Mesothelial cell of epicardium (in vitro differentiated cells): Measurements from ENCODE around the gene CADPS2. TPM values are rescaled to one million over a fixed set of nuclear protein-coding genes. Genes with fewer than 3 reads are reported as not detected.

Experiments
- DNase-seq, 2 experiments: peaks; one replicate each; pipeline ENCODE4 v3.0.0; 2021; ENCODE audit warnings: low spot score in 2 of 2; ENCODE audit not compliant: unreplicated experiment in 2 of 2
- H3K27ac Mint-ChIP-seq: 2 replicates; pipeline ENCODE4 v1.8.0; 2021; ENCODE audit warnings: mixed read lengths
- H3K27me3 Mint-ChIP-seq: 2 replicates; pipeline ENCODE4 v1.8.0; 2021; ENCODE audit warnings: low read depth, mixed read lengths
- H3K36me3 Mint-ChIP-seq: 2 replicates; pipeline ENCODE4 v1.8.0; 2021; ENCODE audit warnings: mixed read lengths
- H3K4me1 Mint-ChIP-seq: 2 replicates; pipeline ENCODE4 v1.8.0; 2021; ENCODE audit warnings: mixed read lengths
- H3K4me3 Mint-ChIP-seq: 2 replicates; pipeline ENCODE4 v1.8.0; 2021; ENCODE audit warnings: mild to moderate bottlenecking, moderate library complexity, mixed read lengths
- H3K9me3 Mint-ChIP-seq: 2 replicates; pipeline ENCODE4 v1.8.0; 2021; ENCODE audit warnings: mixed read lengths
- total RNA-seq: library from RNA; stranded (reverse); gene quantifications from 3 replicates; pipeline ENCODE4 v1.2.1, GENCODE V29; 2021
- TF ChIP-seq, protein P1 (sequence below): fragments of 200-600 bp; sonication (generic); IDR thresholded peaks from one replicate; pipeline ENCODE4 v1.5.0; 2021; ENCODE audit warnings: antibody characterized with exemption; ENCODE audit not compliant: unreplicated experiment

The CADPS2 gene
- total RNA-seq, 1 donor from 2014 or later = 2.7 TPM

DNA sequence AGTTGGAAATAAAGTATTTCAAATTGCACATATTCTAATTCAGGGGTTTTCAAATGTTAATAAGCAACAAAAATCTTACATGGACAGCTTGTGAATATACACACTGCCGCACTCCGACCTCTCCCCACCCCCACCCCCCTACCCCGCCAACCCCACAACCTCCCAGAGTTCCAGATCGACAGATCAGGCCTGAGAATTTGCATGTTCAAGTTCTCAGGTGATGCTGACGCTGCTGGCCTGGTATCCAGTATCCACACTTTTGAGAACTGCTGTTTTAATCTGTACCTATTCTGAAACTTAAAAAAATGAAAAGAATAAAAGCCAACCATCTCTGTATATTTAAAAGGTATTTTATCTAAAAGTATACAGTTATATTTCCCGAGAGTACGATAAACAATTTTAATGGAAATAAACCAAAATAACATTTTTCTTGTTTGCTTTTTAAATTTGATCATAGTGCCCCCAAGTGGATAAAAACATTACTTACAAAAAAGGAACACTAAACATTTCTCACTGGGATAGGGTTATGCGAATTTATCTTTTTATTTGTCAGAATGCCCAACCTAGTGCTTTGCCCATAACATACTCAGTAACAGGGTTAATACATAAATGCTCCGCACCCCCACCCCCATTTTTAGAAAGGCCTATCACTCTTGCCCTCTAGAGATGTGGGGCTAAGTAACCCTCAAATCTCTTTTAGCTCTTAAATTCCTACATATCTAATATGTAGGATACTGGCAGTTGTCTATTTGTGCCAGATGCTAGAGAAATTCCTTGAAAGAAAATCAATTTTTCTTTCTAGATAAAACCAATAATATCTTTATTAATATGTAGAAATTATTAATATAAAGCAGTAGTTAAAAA lies 353.6 kb downstream of the CADPS2 start:
- H3K4me1 Mint-ChIP-seq = no peaks in the 10 kb centered on the region
- no peak overlapping the region for H3K27ac Mint-ChIP-seq
- TF ChIP-seq, protein P1, sequence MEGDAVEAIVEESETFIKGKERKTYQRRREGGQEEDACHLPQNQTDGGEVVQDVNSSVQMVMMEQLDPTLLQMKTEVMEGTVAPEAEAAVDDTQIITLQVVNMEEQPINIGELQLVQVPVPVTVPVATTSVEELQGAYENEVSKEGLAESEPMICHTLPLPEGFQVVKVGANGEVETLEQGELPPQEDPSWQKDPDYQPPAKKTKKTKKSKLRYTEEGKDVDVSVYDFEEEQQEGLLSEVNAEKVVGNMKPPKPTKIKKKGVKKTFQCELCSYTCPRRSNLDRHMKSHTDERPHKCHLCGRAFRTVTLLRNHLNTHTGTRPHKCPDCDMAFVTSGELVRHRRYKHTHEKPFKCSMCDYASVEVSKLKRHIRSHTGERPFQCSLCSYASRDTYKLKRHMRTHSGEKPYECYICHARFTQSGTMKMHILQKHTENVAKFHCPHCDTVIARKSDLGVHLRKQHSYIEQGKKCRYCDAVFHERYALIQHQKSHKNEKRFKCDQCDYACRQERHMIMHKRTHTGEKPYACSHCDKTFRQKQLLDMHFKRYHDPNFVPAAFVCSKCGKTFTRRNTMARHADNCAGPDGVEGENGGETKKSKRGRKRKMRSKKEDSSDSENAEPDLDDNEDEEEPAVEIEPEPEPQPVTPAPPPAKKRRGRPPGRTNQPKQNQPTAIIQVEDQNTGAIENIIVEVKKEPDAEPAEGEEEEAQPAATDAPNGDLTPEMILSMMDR = peak; percentile 58
- no peak for DNase-seq
- H3K4me3 Mint-ChIP-seq = no peak overlapping the region
- H3K36me3 Mint-ChIP-seq = no peaks in the 10 kb centered on the region
- no peaks in the 10 kb centered on the region for H3K9me3 Mint-ChIP-seq
- H3K27me3 Mint-ChIP-seq = peaks cover 11% of the 10 kb centered on the region

DNA sequence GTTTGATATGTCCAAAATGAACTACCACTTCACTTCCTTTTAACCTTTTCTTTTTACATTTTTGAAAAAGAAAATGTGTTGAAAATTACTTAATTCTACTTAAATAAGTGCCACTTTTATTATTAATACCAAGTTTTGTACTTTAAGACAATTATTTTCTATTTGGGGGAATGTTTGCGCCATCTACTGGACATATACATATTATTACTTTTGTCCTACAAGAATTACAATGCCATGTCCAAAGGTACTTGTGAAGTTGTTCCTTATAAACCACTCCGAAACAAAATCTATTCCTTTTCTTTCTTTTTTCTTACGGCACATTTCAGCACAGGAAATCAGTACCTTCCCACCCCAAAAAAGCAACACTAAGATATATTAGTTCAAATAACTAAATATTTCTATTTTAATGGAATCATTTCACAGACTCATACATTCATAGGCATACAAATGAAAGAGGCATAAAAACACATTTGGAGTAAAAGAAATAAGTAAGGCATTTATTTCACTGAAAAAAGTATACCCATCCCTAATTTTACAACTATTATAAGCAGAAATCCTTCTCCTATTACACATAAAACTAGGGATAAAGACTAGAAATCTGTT lies 357.3 kb downstream of the CADPS2 start:
- Mint-ChIP-seq H3K36me3 (no peaks in the 10 kb centered on the region), H3K4me1 (no peaks in the 10 kb centered on the region), H3K27me3 (peaks cover 14% of the 10 kb centered on the region), H3K4me3 (no peak overlapping the region), H3K9me3 (no peaks in the 10 kb centered on the region), H3K27ac (no peak overlapping the region)
- no peak for DNase-seq
- TF ChIP-seq, protein P1 = peak; percentile 88

DNA sequence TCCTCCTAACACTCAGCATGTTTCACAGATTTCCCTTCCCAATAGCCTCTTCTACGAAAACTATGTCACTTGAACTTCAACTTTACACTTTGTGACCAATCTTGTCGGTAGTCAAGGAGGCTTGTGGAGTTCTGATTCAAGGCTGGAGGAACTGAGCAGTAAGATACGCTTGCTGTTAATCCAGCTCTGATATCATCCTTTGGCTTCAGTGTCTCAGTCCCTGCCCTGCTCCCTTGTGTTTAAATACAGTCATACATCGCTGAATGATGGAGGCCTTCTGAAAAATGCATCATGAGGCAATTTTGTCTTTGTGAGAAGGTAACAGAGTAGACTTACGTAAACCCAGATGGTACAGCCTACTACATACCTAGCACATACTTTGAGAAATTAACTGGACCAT lies 360.9 kb downstream of the CADPS2 start:
- H3K9me3 Mint-ChIP-seq = no peaks in the 10 kb centered on the region
- TF ChIP-seq, protein P1 = no peak

DNA sequence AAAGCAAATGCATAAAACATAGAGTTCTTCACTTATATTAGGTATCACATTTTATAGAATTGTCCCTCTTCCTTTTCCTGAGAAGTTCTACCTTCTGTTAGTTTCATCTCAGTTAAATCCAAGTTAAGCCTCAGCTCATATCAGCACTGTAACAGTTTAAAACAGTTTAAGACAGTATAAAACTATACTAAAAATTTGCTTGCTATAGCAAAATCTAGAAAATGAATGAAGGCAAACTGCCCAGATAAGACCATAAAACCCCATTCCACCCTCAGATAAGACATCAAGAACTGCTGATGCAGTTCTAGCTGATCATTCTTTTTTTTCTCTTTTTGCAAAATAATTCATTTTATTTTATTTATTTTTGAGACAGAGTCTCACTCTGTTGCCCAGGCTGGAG lies 364.5 kb downstream of the CADPS2 start:
- Mint-ChIP-seq H3K4me1 (no peaks in the 10 kb centered on the region), H3K36me3 (no peaks in the 10 kb centered on the region), H3K4me3 (no peak overlapping the region), H3K27me3 (no peaks in the 10 kb centered on the region), H3K9me3 (no peaks in the 10 kb centered on the region), H3K27ac (no peak overlapping the region)
- DNase-seq = no peak
- TF ChIP-seq, protein P1 = no peak

More for the DNA sequence above, 360.9 kb downstream of the CADPS2 start:
- Mint-ChIP-seq H3K4me3 (no peak overlapping the region), H3K27me3 (peaks cover 7% of the 10 kb centered on the region), H3K4me1 (no peaks in the 10 kb centered on the region), H3K27ac (no peak overlapping the region), H3K36me3 (no peaks in the 10 kb centered on the region)
- DNase-seq = no peak

DNA sequence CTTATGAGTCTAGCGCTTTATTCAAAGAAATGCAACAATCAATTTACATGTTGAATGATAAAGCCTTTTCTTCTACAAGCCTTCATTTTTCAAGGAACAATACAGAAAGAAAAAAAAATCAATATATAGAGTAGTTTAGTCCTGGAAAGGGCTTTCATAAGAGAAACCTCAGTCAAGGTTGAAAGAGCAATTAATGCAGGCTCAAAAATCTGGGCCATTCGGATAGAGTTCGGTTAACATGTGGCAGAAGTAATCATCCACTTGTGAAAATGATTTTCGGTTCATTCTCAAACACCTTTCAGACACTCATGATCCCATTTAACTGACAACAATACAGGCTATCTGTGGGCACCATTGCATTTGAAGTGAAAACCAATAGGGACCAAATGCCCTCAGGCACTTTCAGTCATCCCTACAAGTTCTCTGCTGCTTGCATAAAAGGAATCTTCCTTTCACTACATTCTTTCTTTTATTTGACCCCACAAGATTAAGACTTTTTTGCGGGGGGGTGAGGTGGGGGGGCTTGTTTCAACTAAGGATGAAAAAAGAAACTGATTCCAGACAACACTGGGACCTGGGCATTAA lies 365.2 kb downstream of the CADPS2 start:
- Mint-ChIP-seq H3K27me3 (no peaks in the 10 kb centered on the region), H3K4me3 (no peak overlapping the region), H3K9me3 (no peaks in the 10 kb centered on the region), H3K27ac (no peak overlapping the region), H3K36me3 (no peaks in the 10 kb centered on the region), H3K4me1 (no peaks in the 10 kb centered on the region)
- DNase-seq = no peak
- TF ChIP-seq, protein P1 = no peak
